Sigmoid colon (tissue), 3 donors: ENCODE results near the gene STING1.

Experiments used
- POLR2A ChIP-seq, 2 donors: fragments of 450-650 bp; IDR thresholded peaks; one replicate each; pipeline ENCODE4 v1.6.1; 2016; ENCODE audit warnings: antibody characterized with exemption in 2 of 2, mild to moderate bottlenecking in 2 of 2, moderate library complexity in 2 of 2
- TF ChIP-seq, protein P1 (sequence below), 4 experiments: fragments of 450-650 bp in 3 of 4; fragments of 200-600 bp in 1 of 4; IDR thresholded peaks; one replicate each; pipeline ENCODE4 v1.5.1; 2016 to 2019; ENCODE audit warnings: antibody characterized with exemption in 4 of 4, mild to moderate bottlenecking in 3 of 4, moderate library complexity in 2 of 4

DNA sequence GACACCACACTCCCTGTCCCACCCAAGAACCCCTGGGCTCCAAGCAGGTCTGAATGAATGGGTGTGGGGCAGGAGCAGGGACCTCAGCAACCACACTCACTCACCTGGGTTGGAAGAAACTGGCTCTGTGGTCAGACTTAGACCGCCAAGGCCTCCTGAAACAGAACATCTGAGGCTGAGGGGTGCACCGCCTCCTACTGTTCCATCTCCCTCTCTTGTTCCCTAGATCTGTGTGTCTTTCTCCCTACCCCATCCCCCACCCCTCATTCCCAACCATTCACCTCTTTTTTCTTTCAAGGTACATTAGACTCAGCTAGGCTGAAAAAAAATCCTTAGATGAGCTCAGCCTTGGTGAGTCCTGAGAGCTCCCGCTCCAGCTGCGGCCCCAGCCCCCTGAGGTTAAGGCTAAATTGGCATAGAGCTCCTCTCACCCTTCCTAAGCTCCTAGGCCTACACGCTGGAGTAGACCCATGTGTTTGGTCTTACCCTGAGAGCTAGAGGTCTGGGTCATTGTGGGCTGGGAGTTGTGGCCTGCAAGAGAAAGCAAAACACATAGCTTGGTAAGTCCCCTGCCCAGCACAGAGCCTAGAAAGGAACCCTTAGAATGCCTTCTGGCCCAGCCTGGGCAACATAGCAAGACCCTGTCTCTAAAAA is 24.8 kb downstream of the STING1 start:
- no peak for TF ChIP-seq POLR2A (IDR thresholded peaks at IDR 0.05)
- TF ChIP-seq, protein P1, sequence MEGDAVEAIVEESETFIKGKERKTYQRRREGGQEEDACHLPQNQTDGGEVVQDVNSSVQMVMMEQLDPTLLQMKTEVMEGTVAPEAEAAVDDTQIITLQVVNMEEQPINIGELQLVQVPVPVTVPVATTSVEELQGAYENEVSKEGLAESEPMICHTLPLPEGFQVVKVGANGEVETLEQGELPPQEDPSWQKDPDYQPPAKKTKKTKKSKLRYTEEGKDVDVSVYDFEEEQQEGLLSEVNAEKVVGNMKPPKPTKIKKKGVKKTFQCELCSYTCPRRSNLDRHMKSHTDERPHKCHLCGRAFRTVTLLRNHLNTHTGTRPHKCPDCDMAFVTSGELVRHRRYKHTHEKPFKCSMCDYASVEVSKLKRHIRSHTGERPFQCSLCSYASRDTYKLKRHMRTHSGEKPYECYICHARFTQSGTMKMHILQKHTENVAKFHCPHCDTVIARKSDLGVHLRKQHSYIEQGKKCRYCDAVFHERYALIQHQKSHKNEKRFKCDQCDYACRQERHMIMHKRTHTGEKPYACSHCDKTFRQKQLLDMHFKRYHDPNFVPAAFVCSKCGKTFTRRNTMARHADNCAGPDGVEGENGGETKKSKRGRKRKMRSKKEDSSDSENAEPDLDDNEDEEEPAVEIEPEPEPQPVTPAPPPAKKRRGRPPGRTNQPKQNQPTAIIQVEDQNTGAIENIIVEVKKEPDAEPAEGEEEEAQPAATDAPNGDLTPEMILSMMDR (IDR thresholded peaks at IDR 0.05), result no peak
